Glomerular endothelial cell (primary cell): ENCODE data around the gene ME1. TPM values are rescaled to one million over a fixed set of nuclear protein-coding genes. Genes with fewer than 3 reads are reported as not detected.
"Not testable (repeated sequence)": the region's sequence is repeated elsewhere in the genome, so short reads cannot be mapped to it uniquely, and the experiment has no call there.

Experiments
- DNase-seq: peaks from one replicate; pipeline ENCODE4 v3.0.0-alpha.2; 2011; ENCODE audit warnings: low read depth, low spot score; ENCODE audit errors: extremely low read depth
- total RNA-seq: library from RNA; depleted of rRNA; stranded (reverse); fragments of >200 nt; gene quantifications from 2 replicates; pipeline ENCODE4 v1.2.3, GENCODE V29; 2015

Gene ME1
- total RNA-seq, 1 donor from 2014 or later: 13.8 TPM

DNA sequence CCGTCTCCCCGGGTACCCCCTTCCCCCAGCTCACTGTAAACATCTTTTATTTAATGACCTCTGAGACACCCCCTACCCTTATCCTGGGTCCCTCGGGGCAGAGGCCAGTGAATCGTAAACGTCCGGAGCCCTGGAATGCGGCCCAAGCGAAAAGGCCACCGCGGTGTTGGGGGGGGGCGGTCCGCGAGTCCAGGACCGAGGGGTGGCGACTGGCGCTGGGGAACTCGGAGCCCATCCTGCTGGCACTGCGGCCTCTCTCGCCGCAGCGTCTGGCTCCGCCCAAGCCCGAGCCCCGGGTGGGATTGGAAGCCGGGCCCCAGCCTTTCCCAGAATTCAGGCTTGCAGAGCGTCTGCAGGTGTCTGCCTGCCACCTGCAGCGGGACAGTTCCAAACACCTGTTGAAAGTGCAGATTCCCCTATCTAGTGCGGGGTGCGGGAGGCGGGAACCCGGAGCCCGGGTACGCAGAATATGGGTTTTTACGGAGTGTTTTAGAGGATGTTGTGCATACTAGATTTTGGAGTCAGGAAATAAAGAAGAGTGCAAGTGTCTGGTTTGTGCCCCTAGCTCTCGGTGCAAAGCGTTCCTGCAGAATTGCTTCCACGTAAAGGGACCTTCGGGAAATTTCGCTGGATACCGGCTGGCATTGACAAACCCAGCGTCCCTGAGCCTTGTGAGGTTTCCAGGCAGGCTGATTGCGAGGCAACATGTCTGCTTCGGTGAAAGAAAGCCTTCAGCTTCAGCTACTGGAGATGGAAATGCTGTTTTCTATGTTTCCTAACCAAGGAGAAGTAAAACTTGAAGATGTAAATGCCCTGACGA lies 236.9 kb downstream of the ME1 start:
- DNase-seq: no peak

GRCh38 chr6:83192871-83193746 lies 237.7 kb downstream of the ME1 start, which contains the start of the genes PGM3 and RWDD2A:
Gene PGM3 (minus strand): TSS chr6:83193265. CDS start chr6:83191012, 2,253 bp downstream.
Gene RWDD2A (plus strand): TSS chr6:83193357. CDS start chr6:83194452, 1,095 bp downstream.
- no peak for DNase-seq

DNA sequence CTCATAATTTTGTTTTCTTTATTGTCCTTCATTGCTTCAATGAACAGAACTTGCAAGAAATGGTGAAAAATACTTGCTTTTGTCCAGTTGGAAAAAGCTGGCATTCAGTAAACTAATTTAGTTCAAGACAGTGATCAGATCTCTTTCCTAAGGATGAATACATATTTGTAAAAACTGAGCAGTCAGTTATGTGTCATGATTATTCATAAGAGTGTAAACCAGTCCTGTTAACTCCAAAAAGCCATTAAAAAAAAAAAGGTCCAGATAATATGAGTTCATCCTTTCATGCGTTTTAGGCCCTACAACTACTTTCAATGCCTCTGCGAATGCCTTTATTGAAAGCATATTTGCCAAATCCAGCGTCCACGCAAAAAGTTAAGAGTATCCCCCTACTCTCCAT lies 238.4 kb downstream of the ME1 start:
- no peak for DNase-seq

GRCh38 chr6:83191974-83192373 lies 238.9 kb downstream of the ME1 start:
- DNase-seq: not testable (repeated sequence)

DNA sequence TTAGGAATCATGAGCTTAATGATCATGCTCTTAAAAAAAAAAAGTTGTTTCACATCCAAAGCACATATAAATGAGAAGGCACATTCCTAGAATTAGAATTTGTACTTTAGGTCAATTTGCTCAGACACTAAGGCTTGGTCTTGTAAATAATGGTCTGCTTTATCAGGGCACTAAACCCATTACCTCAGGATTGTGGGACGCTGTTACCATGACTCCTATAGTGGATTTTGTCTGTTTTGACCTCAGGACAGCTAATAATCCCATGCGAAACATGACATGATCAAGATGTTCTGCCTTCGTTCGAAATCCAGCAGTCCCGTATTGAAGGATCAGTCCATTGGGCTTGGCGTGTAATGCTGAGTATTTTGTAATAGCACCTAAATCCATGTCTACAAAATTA lies 240.2 kb downstream of the ME1 start:
- no peak for DNase-seq

DNA sequence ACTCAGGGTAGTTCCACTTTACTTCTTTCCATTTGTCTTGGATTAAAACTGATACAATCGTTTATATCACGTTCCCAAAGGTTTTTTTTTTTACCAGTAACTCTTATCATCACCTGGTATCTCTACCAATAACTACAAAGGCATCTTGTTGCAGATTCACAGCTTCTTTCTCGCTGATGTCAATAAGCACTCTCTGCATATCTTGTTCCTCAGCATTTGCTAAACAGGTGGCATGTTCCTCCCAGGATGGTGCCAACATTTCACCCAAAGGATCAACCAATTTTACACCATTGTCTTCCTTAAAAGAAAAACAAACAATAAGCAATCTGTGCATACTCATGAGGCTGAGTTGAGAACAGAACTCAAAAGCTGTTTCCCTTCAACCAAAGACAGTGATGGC lies 242.3 kb downstream of the ME1 start:
- DNase-seq: no peak

GRCh38 chr6:83185096-83185495 lies 245.8 kb downstream of the ME1 start:
- no peak for DNase-seq

- DNase-seq: no peak
Observed at GRCh38 chr6:83183082-83183828, 247.6 kb downstream of the ME1 start.

GRCh38 chr6:83182114-83182513 lies 248.7 kb downstream of the ME1 start:
- no peak for DNase-seq

GRCh38 chr6:83180426-83180950 lies 250.4 kb downstream of the ME1 start:
- no peak for DNase-seq

DNA sequence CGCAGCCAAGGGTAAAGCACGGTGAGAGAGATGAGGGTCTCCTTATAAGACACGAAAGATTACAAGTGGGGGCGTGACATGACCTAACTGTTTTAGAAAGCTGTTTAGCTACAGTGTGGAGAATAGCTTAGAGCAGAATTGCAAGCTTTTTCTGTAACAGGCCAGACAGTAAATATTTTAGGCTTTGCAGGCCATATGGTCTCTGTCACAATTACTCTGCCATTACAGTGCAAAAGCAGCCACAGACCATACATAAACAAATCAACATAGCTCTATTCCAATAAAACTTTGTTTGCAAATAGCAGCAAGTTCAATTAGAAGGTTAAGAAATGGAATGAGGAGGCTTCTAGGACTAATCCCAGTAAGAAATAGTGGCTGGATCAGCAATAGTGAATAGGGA lies 254.6 kb downstream of the ME1 start:
- DNase-seq: no peak

- DNase-seq: no peak
Observed at GRCh38 chr6:83169511-83169910, 261.3 kb downstream of the ME1 start.

DNA sequence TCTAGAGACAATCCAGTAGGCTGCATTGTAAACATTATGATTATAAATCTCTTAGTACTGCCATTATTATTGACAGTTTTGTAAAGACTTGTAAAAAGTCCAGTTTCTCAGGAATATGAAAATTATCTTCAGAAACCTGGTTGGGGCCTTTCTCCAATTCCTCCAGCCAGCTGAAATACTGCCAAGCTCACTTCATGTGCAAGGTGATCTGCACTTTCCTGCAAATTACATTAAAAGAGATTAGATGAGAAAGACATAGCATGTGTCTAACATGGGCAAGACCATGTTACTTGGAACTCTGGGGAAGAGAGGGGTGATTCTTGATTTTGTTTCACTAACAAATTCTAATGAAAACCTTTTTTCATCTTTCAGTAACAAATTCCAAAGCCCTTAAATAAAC lies 261.7 kb downstream of the ME1 start:
- DNase-seq: no peak

GRCh38 chr6:83168556-83168955 lies 262.3 kb downstream of the ME1 start:
- no peak for DNase-seq

- DNase-seq: no peak
Observed at GRCh38 chr6:83167726-83168278, 263.0 kb downstream of the ME1 start.

Other genes starting within 250 kb of the ME1 start
- 42.6 and 53.4 TPM in 2 replicates for gene PGM3, start 237.8 kb downstream of the ME1 start, total RNA-seq
- 3.8 and 5.1 TPM in 2 replicates for gene RWDD2A, start 237.7 kb downstream of the ME1 start, total RNA-seq
- gene PRSS35, start 81.5 kb upstream of the ME1 start, total RNA-seq: 0.12 TPM in 1 of 2 replicates, not detected in the other